ENCODE results near the gene GPX4. TPM values are rescaled to one million over a fixed set of nuclear protein-coding genes. Genes with fewer than 3 reads are reported as not detected.

GPX4 gene
- polyA plus RNA-seq, 1 of the 3 experiments (the other 2 are of a cell fraction): 925 TPM

- TF ChIP-seq RAD21 (IDR thresholded peaks at IDR 0.05; ENCODE audit: low read length): no peak
- TF ChIP-seq SMC3 (IDR thresholded peaks at IDR 0.05; ENCODE audit: low read depth, low read length): no peak
- TF ChIP-seq MEF2A (IDR thresholded peaks at IDR 0.05; ENCODE audit: borderline replicate concordance, low read depth): no peak
Measured at GRCh38 chr19:1098177-1099051, 5.4 kb upstream of the GPX4 start (continued).

- Histone ChIP-seq H3K36me3 (replicated peaks in 1 of 2; ENCODE audit: control insufficient read depth in 1 of 2, insufficient read depth in 2 of 2, low read length in 1 of 2) (peaks cover 0 to 8% of the 10 kb centered on the region in 2 experiments), H3K4me2 (peak overlapping the region; percentile 61), H3K9ac (peak overlapping the region; percentile 54; the same call in 1 of the 2 replicates), H3K79me2 (ENCODE audit: insufficient read depth) (peaks cover 13% of the 10 kb centered on the region; the same call in 1 of the 2 replicates), H3K27ac (ENCODE audit: low read depth in 2 of 2, low read length in 1 of 2) (peak overlapping the region; percentile 68 to 95), H3K9me2 (no peaks in the 10 kb centered on the region), H3K4me1 (ENCODE audit: control insufficient read depth in 1 of 2, insufficient read depth in 2 of 2, low read depth in 1 of 2, low read length in 1 of 2) (peaks cover 21 to 22% of the 10 kb centered on the region in 2 experiments; a peak in 3 of 4 replicates), H4K20me1 (ENCODE audit: insufficient read depth) (peaks cover 10% of the 10 kb centered on the region; the same call in 1 of the 2 replicates), H3F3A (replicated peaks; ENCODE audit: insufficient read depth) (peaks cover 31% of the 10 kb centered on the region), H3K27me3 (ENCODE audit: insufficient read depth) (no peaks in the 10 kb centered on the region), H3K9me3 (no peaks in the 10 kb centered on the region), H3K4me3 (ENCODE audit: low read depth in 2 of 2, low read length in 1 of 2) (no peak overlapping the region), H2AFZ (ENCODE audit: low read depth) (peak overlapping the region; percentile 3; the same call in 1 of the 2 replicates)
- POLR2A ChIA-PET: no interaction called here
- 88% methylated on average over 9 of the region's 9 CpGs for WGBS (ENCODE audit: low lambda C conversion rate)
- no peak for DNase-seq
- CTCF ChIA-PET: interaction anchor here (0.6 to 4.4 kb wide), 4 partner anchors 12 to 122 kb away, joined by 3 to 44 read pairs (median 5); no protein-coding TSS in a partner anchor
- TF ChIP-seq CHD2 (IDR thresholded peaks at IDR 0.05; ENCODE audit: low read length, partially characterized antibody) (no peak), SMC3 (IDR thresholded peaks at IDR 0.05; ENCODE audit: low read depth, low read length) (no peak), CTCF (IDR thresholded peaks at IDR 0.05) (no peak), RCOR1 (IDR thresholded peaks at IDR 0.05; ENCODE audit: low read length) (no peak), YY1 (IDR thresholded peaks at IDR 0.05; ENCODE audit: low read depth) (no peak), ELF1 (IDR thresholded peaks at IDR 0.05) (no peak), RFX5 (IDR thresholded peaks at IDR 0.05; ENCODE audit: low read length) (no peak), EZH2phosphoT487 (IDR thresholded peaks at IDR 0.05; ENCODE audit: borderline replicate concordance, low read depth) (no peak), TEAD4 (IDR thresholded peaks at IDR 0.05; ENCODE audit: borderline replicate concordance, insufficient read depth) (no peak), RXRA (IDR thresholded peaks at IDR 0.05; ENCODE audit: borderline replicate concordance, low read depth) (no peak; the same call in 1 of the 2 replicates), FOXJ3 (CRISPR knock-in tag; IDR thresholded peaks at IDR 0.05) (no peak), JUND (IDR thresholded peaks at IDR 0.05) (no peak), GABPA (IDR thresholded peaks at IDR 0.05; ENCODE audit: low read depth) (no peak), REST (IDR thresholded peaks at IDR 0.05; ENCODE audit: low read depth, low read length) (no peak)
- TF ChIP-seq, protein P1, sequence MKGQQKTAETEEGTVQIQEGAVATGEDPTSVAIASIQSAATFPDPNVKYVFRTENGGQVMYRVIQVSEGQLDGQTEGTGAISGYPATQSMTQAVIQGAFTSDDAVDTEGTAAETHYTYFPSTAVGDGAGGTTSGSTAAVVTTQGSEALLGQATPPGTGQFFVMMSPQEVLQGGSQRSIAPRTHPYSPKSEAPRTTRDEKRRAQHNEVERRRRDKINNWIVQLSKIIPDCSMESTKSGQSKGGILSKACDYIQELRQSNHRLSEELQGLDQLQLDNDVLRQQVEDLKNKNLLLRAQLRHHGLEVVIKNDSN (IDR thresholded peaks at IDR 0.05; ENCODE audit: borderline replicate concordance, low read depth): no peak
- TF ChIP-seq, protein P2, sequence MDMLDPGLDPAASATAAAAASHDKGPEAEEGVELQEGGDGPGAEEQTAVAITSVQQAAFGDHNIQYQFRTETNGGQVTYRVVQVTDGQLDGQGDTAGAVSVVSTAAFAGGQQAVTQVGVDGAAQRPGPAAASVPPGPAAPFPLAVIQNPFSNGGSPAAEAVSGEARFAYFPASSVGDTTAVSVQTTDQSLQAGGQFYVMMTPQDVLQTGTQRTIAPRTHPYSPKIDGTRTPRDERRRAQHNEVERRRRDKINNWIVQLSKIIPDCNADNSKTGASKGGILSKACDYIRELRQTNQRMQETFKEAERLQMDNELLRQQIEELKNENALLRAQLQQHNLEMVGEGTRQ (IDR thresholded peaks at IDR 0.05; ENCODE audit: borderline replicate concordance, low read depth, low read length): no peak
- TF ChIP-seq, protein P3, sequence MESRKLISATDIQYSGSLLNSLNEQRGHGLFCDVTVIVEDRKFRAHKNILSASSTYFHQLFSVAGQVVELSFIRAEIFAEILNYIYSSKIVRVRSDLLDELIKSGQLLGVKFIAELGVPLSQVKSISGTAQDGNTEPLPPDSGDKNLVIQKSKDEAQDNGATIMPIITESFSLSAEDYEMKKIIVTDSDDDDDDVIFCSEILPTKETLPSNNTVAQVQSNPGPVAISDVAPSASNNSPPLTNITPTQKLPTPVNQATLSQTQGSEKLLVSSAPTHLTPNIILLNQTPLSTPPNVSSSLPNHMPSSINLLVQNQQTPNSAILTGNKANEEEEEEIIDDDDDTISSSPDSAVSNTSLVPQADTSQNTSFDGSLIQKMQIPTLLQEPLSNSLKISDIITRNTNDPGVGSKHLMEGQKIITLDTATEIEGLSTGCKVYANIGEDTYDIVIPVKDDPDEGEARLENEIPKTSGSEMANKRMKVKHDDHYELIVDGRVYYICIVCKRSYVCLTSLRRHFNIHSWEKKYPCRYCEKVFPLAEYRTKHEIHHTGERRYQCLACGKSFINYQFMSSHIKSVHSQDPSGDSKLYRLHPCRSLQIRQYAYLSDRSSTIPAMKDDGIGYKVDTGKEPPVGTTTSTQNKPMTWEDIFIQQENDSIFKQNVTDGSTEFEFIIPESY (IDR thresholded peaks at IDR 0.05; ENCODE audit: borderline replicate concordance, low read depth): no peak
- TF ChIP-seq, protein P4, sequence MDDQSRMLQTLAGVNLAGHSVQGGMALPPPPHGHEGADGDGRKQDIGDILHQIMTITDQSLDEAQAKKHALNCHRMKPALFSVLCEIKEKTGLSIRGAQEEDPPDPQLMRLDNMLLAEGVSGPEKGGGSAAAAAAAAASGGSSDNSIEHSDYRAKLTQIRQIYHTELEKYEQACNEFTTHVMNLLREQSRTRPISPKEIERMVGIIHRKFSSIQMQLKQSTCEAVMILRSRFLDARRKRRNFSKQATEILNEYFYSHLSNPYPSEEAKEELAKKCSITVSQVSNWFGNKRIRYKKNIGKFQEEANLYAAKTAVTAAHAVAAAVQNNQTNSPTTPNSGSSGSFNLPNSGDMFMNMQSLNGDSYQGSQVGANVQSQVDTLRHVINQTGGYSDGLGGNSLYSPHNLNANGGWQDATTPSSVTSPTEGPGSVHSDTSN (IDR thresholded peaks at IDR 0.05): no peak
Measured at GRCh38 chr19:1101337-1101698, 2.5 kb upstream of the GPX4 start.
